ENCODE results near the gene LMX1B.

DNA sequence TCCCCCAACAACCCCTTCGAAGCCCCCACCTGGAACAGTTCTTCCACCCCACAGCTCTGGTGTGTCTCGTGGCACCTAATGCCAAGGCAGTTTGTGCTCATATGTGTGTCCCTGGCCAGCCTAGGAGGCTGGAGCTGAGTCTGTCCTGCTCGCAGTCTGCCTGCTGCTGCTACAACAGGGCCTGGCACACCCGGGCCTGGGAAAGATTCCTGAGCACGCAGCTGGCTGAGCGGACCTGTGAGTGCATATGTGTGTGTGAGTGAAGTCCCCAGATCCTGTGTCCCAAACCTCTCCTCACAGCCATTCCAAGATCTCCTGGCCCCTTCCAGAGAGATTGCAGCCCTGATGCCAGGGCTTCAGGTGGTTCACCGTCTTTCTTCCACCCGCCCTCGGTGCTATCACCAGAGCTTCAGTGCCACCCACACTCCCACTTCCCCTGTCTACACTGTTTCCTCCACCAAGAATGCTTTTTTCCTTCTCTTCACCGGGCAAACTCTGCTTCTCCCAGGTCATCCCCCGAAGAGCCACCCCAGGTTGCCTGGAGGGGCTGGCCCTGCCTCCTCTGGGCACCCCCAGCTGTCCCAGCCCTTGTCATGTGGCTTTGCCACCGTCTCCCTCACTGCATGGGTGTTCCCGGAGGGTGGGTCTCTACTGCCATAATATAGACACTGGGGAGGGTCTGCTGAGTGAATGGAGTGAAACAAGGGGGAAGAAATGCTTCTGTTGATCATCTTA is 28.4 kb downstream of the LMX1B start:
- TF ChIP-seq, protein P1, sequence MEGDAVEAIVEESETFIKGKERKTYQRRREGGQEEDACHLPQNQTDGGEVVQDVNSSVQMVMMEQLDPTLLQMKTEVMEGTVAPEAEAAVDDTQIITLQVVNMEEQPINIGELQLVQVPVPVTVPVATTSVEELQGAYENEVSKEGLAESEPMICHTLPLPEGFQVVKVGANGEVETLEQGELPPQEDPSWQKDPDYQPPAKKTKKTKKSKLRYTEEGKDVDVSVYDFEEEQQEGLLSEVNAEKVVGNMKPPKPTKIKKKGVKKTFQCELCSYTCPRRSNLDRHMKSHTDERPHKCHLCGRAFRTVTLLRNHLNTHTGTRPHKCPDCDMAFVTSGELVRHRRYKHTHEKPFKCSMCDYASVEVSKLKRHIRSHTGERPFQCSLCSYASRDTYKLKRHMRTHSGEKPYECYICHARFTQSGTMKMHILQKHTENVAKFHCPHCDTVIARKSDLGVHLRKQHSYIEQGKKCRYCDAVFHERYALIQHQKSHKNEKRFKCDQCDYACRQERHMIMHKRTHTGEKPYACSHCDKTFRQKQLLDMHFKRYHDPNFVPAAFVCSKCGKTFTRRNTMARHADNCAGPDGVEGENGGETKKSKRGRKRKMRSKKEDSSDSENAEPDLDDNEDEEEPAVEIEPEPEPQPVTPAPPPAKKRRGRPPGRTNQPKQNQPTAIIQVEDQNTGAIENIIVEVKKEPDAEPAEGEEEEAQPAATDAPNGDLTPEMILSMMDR (IDR thresholded peaks at IDR 0.05; ENCODE audit: low read depth, low read length, poor library complexity, severe bottlenecking), result no peak
- TF ChIP-seq EZH2phosphoT487 (IDR thresholded peaks at IDR 0.05; ENCODE audit: borderline replicate concordance, low read length), result no peak
